HG03159 (cell line): ENCODE data around the gene SLC1A4.
"Not testable (repeated sequence)": the region's sequence is repeated elsewhere in the genome, so short reads cannot be mapped to it uniquely, and the experiment has no call there.

Experiments
- ATAC-seq: cut with Tn5 transposase; IDR thresholded peaks from one replicate; pipeline ENCODE4 v1.9.1; 2021; ENCODE audit warnings: mild to moderate bottlenecking, moderate library complexity; ENCODE audit not compliant: unreplicated experiment

SLC1A4 gene

DNA sequence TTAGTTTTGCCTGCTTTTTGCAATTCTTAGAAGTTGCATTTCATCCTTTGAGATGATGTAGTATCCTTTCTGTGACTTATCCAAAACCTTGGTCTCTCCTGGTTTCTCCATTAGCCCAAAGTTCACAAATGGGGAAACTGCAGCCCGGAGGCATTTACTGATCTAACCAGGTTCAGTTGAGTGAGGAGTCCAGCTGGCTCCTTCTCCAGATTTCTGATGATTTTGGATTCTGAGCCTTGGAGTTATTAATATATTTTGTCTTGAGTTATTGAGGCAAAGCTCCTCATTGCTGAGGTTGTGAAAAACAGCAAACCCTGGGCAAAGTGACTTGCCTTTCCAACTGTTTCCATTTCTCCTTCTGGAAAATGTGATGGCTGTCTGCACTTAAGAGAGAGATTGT, 1.7 kb downstream of the SLC1A4 start:
- ATAC-seq: no peak

DNA sequence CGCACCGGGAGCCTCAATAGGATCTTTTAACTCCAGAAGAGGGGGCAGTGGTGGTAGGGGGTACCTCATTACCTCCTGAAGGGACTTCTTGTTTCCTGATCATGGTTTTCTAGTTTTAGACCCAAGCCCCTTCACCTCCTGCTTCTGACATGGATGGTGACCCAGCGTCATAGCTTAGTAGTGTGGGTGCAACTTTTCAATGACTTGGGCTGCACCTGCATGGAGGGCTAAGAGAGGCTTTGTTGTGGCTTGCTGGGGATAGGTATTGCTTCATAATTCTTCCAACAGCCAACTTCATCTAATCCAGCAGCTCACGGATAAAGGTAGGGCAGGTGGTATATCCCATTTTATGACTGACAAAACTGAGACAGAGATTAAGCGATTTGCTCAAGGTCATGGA, 3.0 kb downstream of the SLC1A4 start:
- no peak for ATAC-seq

DNA sequence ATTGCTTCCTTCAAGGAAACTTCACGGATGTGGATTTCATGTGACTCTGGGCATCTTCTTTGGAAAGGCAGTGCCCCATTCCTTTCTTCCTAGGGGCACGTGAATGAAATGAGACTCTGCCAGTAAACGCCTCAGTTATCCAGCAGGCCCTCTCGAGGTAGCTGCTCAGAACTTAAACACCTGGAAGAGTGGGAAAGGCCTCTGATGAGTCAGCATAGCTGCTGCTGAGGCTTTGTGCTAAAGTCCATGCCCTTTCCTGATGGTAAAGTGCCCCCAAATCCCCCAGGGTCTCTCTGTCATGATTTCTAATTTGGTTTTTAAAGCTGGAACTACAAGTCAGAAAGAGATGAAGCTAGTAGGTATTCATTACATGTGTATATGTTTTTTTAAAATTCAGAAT, 3.8 kb downstream of the SLC1A4 start:
- ATAC-seq: no peak

DNA sequence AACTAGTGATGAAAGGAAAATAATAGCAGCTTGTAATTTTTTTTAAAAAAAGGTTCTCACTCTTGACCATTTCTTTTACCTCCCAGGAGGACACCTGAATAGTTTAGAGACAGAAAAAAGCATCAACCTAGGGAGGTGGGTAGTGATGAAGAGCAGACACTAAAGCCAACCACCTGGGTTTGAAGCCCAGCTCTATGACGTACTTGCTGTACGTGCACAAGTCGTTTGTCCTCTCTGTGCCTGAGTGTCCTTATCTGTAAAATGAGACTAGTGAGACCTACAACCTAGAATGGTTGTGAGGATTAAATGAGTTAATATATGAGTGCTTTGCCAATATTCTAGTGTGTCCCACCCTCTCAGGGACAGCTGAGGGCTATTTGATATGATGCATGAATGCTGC, 5.8 kb downstream of the SLC1A4 start:
- ATAC-seq: no peak

GRCh38 chr2:64996871-64997307, 7.7 kb downstream of the SLC1A4 start:
- ATAC-seq: no peak

DNA sequence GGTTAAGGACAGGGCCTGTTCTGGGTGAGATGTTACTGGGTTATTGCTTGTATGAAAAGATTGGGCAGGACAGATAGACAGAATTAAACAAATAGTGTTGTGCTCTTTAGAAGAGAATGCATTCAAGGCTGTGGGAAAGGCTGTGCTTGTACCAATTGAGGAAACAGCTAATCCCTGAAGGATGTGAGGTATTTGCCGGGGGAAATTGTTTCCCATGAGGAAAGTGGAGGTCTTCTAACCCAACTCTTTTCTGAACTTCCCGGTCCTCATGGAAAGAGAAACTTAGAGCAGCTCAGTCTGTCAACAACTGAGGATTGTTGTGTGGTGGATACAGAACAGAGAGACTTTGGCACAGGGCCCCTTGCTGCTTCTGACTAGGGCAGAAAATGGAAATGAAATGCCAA, 9.5 kb downstream of the SLC1A4 start:
- ATAC-seq: no peak

DNA sequence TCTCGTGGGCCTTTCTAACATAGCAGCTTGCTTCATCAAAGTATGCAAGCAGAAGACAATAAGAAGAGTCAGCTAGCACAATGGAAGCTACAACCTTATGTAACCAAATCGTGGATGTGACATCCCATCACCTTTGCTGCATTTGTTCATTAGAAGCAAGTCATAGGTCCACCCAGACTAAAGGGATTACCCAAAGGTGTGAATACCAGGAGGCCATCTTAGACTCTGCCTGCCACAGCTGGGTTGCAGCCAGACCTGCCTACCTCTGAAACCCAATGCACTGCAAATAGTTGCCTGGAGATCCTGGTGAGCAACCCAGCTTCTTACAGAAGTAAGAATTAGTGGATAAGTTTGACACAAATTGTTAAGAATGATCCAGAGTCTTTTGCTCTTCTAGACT, 10.6 kb downstream of the SLC1A4 start:
- no peak for ATAC-seq

DNA sequence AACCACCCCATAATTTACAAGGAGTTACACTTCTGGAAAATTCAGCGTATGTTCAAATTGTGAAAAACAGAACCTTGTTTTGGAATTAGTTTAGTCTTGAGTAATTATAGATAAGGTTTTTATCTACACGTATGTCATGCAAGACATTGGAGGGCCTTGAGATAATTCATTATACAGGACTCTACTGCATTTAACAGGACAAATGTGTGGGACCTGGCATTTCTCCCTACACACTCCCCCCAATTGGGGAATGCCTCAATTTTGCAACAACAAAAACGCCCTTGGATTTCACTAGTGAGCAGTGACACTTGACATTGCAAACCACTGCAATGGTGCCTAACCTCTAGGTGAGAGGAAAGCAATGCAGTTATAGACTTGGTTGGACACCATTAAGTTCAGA, 11.4 kb downstream of the SLC1A4 start:
- no peak for ATAC-seq

DNA sequence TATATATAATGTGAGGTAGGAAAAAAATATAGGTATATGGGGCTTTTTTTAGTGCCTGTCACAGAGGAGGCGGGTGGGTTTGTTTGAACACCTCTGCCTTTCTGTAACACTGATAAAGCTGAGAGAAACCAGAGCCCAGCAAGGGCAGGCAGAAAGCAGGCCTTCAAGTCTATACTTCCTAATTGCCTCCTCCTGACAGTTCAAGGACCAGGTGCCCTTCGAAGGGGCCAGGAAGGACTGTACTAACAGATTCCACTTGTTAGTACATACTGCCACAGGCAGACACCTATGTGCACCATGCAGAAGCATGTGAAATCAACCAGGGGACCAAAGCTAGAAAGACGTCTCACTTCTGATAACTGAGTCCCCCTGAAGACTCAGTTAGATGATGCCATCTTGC, 13.8 kb downstream of the SLC1A4 start:
- ATAC-seq: no peak

DNA sequence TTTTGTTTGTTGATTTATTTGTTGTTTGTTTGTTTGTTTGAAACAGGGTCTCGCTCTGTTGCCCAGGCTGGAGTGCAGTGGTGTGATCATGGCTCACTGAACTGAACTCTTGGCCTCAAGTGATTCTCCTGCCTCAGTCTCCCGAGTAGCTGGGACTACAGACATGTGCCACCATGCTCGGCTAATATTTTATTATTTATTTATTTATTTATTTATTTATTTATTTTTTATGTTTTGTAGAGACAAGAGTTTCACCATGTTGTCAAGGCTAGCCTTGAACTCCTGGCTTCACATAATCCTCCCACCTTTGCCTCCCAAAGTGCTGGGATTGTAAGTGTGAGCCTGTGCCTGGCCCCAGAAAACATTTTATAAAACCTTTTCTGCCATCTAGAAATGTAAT, 15.0 kb downstream of the SLC1A4 start:
- ATAC-seq: not testable (repeated sequence)

- no peak for ATAC-seq
Observed at GRCh38 chr2:65013776-65014175, 24.6 kb downstream of the SLC1A4 start.

GRCh38 chr2:65015731-65016130, 26.5 kb downstream of the SLC1A4 start:
- ATAC-seq: no peak

DNA sequence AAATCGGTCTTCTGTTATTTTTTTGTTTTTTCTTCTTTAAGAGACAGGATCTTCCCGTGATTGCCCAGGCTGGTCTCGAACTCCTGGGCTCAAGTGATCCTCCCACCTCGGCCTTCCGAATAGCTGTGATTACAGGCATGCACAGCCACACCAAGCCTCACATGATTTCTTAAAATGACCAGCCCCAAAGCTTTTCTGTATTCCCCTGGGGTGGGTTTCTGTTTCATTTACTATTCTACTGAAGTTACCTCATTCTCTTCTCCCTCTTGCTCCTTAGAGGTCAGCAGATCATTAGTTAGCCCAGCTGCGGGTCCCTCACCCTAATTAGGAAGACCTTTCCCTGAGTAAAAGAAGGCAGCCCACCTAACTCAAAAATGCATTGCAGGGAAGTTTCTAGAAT, 27.6 kb downstream of the SLC1A4 start:
- ATAC-seq: no peak

DNA sequence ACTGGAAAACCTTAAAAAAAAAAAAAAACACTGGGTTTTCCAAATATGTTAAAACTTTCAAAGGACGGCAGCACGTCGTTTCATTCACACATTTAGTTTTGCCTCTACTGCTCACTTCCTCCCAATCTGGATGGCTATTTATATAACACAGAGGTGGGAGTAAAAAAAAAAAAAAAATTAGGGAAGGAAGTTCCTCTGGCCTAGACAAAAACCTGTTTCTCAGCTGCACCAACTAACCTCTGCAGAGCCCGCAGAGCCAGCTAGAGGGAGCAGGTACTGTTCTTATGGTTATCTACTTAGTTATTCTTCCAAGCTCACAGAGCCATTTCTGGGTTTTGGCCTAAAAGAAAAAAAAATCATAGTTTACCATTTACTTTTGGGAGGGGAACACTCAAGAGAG, 28.1 kb downstream of the SLC1A4 start:
- ATAC-seq: no peak

- no peak for ATAC-seq
Observed at GRCh38 chr2:65018141-65018582, 29.0 kb downstream of the SLC1A4 start.

GRCh38 chr2:65019010-65019409, 29.8 kb downstream of the SLC1A4 start:
- no peak for ATAC-seq

GRCh38 chr2:65019675-65020195, 30.5 kb downstream of the SLC1A4 start:
- no peak for ATAC-seq

DNA sequence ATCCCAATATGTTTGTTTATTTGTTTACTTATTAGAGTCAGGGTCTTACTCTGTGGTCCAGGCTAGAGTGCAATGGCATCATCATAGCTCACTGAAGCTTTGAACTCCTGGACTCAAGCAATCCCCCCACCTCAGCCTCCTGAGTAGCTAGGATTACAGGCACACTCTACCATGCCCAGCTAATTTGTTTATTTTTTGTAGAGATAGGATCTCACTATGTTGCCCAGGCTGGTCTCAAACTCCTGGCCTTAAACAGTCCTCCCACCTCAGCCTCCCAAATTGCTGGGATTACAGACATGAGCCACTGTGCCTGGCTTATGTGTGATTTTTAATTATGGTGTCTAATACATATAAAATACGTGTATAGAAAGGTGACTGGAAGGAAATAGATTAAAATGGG, 31.1 kb downstream of the SLC1A4 start:
- ATAC-seq: not testable (repeated sequence)

DNA sequence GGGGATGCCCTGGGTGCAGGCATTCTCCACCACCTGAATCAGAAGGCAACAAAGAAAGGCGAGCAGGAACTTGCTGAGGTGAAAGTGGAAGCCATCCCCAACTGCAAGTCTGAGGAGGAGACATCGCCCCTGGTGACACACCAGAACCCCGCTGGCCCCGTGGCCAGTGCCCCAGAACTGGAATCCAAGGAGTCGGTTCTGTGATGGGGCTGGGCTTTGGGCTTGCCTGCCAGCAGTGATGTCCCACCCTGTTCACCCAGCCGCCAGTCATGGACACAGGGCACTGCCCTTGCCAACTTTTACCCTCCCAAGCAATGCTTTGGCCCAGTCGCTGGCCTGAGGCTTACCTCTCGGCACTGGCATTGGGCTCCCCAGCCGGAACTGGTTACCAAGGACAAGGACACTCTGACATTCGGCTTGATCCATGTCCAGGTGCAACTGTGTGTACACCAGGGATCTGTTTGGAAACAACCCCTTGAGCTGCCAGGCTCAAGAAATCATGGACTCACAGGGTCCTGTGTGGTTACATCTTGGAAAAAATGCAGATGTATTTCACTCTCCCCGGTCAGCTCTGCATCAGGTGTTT, 31.8 kb downstream of the SLC1A4 start:
- no peak for ATAC-seq

DNA sequence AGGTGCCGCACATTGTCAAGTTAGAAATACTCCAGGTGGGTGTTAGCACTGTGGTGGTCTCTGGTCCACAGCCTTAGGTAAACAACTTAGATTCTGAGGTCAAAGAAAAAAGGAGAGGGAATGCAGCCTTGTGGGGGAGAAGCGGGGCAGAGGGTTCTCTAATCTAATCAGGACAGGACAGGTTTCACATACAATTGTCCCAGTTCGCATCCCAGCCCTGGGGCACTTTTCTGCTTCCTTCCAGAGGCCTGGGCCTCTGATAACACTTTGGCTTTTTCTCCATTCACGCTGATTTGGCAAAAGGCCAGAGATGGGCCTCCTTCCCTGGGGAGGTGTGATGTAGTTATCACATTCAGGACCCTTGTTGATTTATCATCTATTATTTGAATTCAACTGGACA, 32.5 kb downstream of the SLC1A4 start:
- ATAC-seq: no peak

GRCh38 chr2:65022189-65022588, 33.0 kb downstream of the SLC1A4 start:
- ATAC-seq: no peak

- ATAC-seq: no peak
Observed at GRCh38 chr2:65023742-65024141, 34.5 kb downstream of the SLC1A4 start.

- ATAC-seq: no peak
Observed at GRCh38 chr2:65024149-65024829, 35.1 kb downstream of the SLC1A4 start.
